Activated CD8-positive, alpha-beta T cell treated with anti-CD3 and anti-CD28 coated beads for 36 hours (primary cell): Measurements from ENCODE around the gene TMEM52B. TPM values are rescaled to one million over a fixed set of nuclear protein-coding genes. Genes with fewer than 3 reads are reported as not detected.
"Not testable (repeated sequence)": the region's sequence is repeated elsewhere in the genome, so short reads cannot be mapped to it uniquely, and the experiment has no call there.

Experiments
- ATAC-seq: fragments of 200-7000 bp; cut with Tn5 transposase; one replicate; pipeline ENCODE4 v1.10.0; 2021; ENCODE audit warnings: mild to moderate bottlenecking, moderate library complexity
- CTCF ChIA-PET: fragments of 350-600 bp; sonication (Branson Sonifier 250); formaldehyde crosslinking; loops from one replicate; lab custom pipeline; 2021; ENCODE audit warnings: antibody characterized with exemption; lab: Charles Lee
- POLR2A ChIA-PET: fragments of 350-600 bp; sonication (Branson Sonifier 250); formaldehyde crosslinking; loops from one replicate; lab custom pipeline; 2021; ENCODE audit warnings: antibody characterized with exemption; lab: Charles Lee
- DNase-seq: peaks from one replicate; pipeline ENCODE4 v3.0.0-alpha.2; 2020
- H3K27ac Mint-ChIP-seq: one replicate; pipeline ENCODE4 v1.8.0; 2021; ENCODE audit warnings: mild to moderate bottlenecking, mixed read lengths
- H3K27me3 Mint-ChIP-seq: one replicate; pipeline ENCODE4 v1.8.0; 2021; ENCODE audit warnings: mixed read lengths
- H3K36me3 Mint-ChIP-seq: one replicate; pipeline ENCODE4 v1.8.0; 2021; ENCODE audit warnings: low read depth, mixed read lengths
- H3K4me1 Mint-ChIP-seq: one replicate; pipeline ENCODE4 v1.8.0; 2021; ENCODE audit warnings: low read depth, mixed read lengths
- H3K4me3 Mint-ChIP-seq: one replicate; pipeline ENCODE4 v1.8.0; 2021; ENCODE audit warnings: mild to moderate bottlenecking, moderate library complexity, mixed read lengths
- H3K9me3 Mint-ChIP-seq: one replicate; pipeline ENCODE4 v1.8.0; 2021; ENCODE audit warnings: mixed read lengths
- intact Hi-C: fragments of 100-400 bp; cut with micrococcal nuclease; formaldehyde crosslinking; loops from one replicate; pipeline ENCODE4 v1.10.0; 2022
- total RNA-seq, 2 experiments: library from RNA; stranded (reverse); gene quantifications; one replicate each; pipeline ENCODE4 v1.2.3, GENCODE V29; 2021
- TF ChIP-seq, protein P1 (sequence below): fragments of 200-600 bp; IDR thresholded peaks from one replicate; pipeline ENCODE4 v1.8.0; 2022; ENCODE audit warnings: antibody characterized with exemption, mild to moderate bottlenecking

Gene TMEM52B
- total RNA-seq, 2 experiments from 2014 or later: not detected

DNA sequence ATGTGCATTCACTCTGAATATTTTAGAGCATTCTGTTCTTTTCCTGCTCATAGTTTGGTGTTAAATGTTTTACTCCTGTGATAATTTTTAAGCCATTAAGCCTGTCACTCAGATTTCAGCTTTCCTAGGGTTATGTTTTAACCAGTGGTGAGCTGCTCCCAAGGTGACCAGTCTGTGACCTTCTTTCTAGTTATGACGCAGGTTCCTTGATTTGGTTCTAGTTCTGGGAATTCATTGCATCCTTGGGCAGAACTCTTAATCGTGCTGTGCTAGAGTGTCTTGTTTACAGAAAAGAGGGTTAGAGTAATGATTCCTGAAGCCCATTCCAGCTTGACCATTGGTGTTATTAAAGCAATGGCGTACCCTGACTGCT lies 36.0 kb downstream of the TMEM52B start:
- ChIA-PET CTCF (interaction anchor here (1.3 to 2.2 kb wide), 4 partner anchors 21 to 485 kb away, joined by 3 to 9 read pairs (median 4); no protein-coding TSS in a partner anchor), POLR2A (interaction anchor here (0.9 to 1.4 kb wide), 4 partner anchors 8 to 515 kb away, joined by 3 to 9 read pairs (median 3); no protein-coding TSS in a partner anchor)
- DNase-seq (no peak), ATAC-seq (no peak)
- intact Hi-C loops: no loop called here
- no peaks in the 10 kb centered on the region for H3K36me3 Mint-ChIP-seq
- H3K9me3 Mint-ChIP-seq: no peaks in the 10 kb centered on the region
- peaks cover 28% of the 10 kb centered on the region for H3K4me1 Mint-ChIP-seq
- TF ChIP-seq, protein P1, sequence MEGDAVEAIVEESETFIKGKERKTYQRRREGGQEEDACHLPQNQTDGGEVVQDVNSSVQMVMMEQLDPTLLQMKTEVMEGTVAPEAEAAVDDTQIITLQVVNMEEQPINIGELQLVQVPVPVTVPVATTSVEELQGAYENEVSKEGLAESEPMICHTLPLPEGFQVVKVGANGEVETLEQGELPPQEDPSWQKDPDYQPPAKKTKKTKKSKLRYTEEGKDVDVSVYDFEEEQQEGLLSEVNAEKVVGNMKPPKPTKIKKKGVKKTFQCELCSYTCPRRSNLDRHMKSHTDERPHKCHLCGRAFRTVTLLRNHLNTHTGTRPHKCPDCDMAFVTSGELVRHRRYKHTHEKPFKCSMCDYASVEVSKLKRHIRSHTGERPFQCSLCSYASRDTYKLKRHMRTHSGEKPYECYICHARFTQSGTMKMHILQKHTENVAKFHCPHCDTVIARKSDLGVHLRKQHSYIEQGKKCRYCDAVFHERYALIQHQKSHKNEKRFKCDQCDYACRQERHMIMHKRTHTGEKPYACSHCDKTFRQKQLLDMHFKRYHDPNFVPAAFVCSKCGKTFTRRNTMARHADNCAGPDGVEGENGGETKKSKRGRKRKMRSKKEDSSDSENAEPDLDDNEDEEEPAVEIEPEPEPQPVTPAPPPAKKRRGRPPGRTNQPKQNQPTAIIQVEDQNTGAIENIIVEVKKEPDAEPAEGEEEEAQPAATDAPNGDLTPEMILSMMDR: no peak
- H3K4me3 Mint-ChIP-seq: peak overlapping the region; percentile 87
- no peak overlapping the region for H3K27ac Mint-ChIP-seq
- no peaks in the 10 kb centered on the region for H3K27me3 Mint-ChIP-seq

DNA sequence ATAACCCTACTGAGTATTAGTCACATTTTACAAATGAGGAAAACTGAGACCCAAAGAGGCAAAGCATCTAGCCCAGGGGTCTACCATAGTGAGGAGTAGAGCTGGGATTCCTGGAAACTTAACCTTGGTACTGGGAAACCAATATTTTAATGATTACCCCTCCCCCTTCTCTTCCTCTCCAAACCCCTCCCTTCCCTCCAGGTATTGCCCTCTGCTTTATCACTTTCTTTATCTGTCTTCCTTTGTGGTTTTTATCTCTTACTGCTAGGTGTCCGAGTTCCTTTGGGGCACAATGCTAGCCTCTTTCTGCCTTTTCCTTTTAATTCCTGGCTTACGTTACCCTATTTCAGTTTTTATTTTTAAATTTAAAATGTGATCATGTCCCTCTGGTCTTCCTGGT lies 36.6 kb downstream of the TMEM52B start:
- POLR2A ChIA-PET: interaction anchor here (0.9 kb wide), 1 partner anchor 457 kb away, joined by 3 read pairs; no protein-coding TSS in a partner anchor
- Mint-ChIP-seq H3K36me3 (no peaks in the 10 kb centered on the region), H3K27me3 (no peaks in the 10 kb centered on the region), H3K4me1 (peaks cover 28% of the 10 kb centered on the region), H3K9me3 (no peaks in the 10 kb centered on the region), H3K27ac (no peak overlapping the region), H3K4me3 (peak overlapping the region; percentile 24)
- DNase-seq: no peak
- intact Hi-C loops: no loop called here
- CTCF ChIA-PET: interaction anchor here (1.3 to 2.2 kb wide), 2 partner anchors 21 to 24 kb away, joined by 4 to 9 read pairs; no protein-coding TSS in a partner anchor
- TF ChIP-seq, protein P1: no peak
- ATAC-seq: no peak

DNA sequence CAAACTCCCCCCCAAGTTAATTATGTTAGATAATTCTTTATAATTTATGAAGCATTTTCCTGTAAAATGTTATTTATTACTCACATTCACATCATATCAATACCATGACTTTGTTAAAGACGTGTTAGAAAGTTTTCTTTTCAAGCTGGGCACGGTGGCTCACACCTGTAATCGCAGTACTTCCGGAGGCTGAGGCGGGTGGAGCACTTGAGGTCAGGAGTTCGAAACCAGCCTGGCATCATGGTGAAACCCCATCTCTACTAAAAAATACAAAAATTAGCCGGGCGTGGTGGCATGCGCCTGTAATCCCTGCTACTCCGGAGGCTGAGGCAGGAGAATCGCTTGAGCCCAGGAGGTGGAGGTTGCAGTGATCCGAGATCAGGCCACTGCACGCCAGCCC lies 37.1 kb downstream of the TMEM52B start:
- CTCF ChIA-PET: interaction anchor here (2.2 kb wide), 1 partner anchor 20 kb away, joined by 9 read pairs; no protein-coding TSS in a partner anchor

DNA sequence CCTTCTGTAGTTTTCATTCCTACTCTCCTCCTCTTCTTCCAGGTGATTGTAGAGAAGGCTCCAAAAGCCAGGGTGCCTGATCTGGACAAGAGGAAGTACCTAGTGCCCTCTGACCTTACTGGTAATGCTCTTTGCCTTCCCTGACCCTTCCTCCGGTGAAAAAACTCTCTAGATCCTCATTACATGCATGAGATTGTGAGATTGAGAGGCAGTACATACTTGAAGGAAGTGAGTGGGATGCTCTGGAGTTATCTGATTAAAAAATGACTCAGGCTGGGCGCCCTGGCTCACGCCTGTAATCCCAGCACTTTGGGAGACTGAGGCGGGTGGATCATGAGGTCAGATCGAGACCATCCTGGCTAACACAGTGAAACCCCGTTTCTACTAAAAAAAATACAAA lies 39.2 kb downstream of the TMEM52B start:
- Mint-ChIP-seq H3K4me1 (peaks cover 24% of the 10 kb centered on the region), H3K27me3 (no peaks in the 10 kb centered on the region), H3K4me3 (no peak overlapping the region), H3K36me3 (peaks cover 14% of the 10 kb centered on the region), H3K27ac (no peak overlapping the region), H3K9me3 (no peaks in the 10 kb centered on the region)
- ATAC-seq: no peak
- ChIA-PET POLR2A (no interaction called here), CTCF (no interaction called here)
- intact Hi-C loops: no loop called here
- no peak for DNase-seq
- TF ChIP-seq, protein P1: no peak

More for the DNA sequence above, 37.1 kb downstream of the TMEM52B start:
- H3K27me3 Mint-ChIP-seq, H3K9me3 Mint-ChIP-seq, ATAC-seq, H3K36me3 Mint-ChIP-seq, H3K27ac Mint-ChIP-seq, H3K4me3 Mint-ChIP-seq, intact Hi-C loops: not testable (repeated sequence)
- POLR2A ChIA-PET: interaction anchor here (0.6 kb wide), 1 partner anchor 1238 kb away, joined by 3 read pairs; no protein-coding TSS in a partner anchor
- peak; percentile 58 for DNase-seq
- peaks cover 28% of the 10 kb centered on the region for H3K4me1 Mint-ChIP-seq

DNA sequence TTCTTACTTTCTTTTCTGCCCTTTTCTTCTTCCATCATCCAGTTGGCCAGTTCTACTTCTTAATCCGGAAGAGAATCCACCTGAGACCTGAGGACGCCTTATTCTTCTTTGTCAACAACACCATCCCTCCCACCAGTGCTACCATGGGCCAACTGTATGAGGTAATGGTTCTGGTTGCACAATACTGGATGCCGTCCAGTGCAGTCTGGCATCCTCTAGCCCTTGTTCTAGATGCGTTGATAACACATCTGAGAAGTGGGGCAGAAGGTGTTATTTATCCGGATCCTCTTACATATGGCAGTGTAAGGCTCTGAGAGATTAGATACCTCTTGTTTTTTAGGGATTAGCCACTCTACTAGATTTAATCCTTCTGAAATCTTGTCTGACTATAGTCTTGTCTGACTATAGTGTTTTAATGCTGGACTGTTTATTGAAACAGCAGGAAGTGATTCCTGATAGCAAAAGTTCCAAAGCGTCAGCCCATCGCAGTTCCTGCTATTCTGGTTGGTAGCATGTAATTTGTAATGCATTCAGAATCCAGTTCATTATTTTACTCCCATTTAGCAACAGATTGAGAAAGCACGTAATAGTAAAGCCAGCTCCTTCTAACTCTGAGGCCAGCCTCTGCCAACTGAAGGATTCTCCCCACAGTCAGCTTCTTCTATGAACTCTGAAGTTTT lies 41.7 kb downstream of the TMEM52B start:
- DNase-seq: no peak
- no peak for ATAC-seq
- intact Hi-C loops: no loop called here
- Mint-ChIP-seq H3K4me1 (peaks cover 5% of the 10 kb centered on the region), H3K36me3 (peaks cover 24% of the 10 kb centered on the region), H3K4me3 (no peak overlapping the region), H3K27ac (no peak overlapping the region), H3K27me3 (no peaks in the 10 kb centered on the region), H3K9me3 (peaks cover 1% of the 10 kb centered on the region)
- TF ChIP-seq, protein P1: no peak
- ChIA-PET CTCF (interaction anchor here (1.5 kb wide), 1 partner anchor 16 kb away, joined by 5 read pairs; no protein-coding TSS in a partner anchor), POLR2A (no interaction called here)
